Skin of body (tissue), 2 donors: ENCODE measurements around the gene FAM227A. TPM values are rescaled to one million over a fixed set of nuclear protein-coding genes. Genes with fewer than 3 reads are reported as not detected.
"Not testable (repeated sequence)": the region's sequence is repeated elsewhere in the genome, so short reads cannot be mapped to it uniquely, and the experiment has no call there.

Experiments used
- DNase-seq: peaks from one replicate; lab custom pipeline; 2025; lab: John Stamatoyannopoulos, UW
- total RNA-seq: library from RNA; depleted of rRNA; stranded (reverse); fragments of >200 nt; gene quantifications from one replicate; pipeline ENCODE4 v1.2.3, GENCODE V29; 2014

The FAM227A gene
- total RNA-seq, 1 donor from 2014 or later: 3.2 TPM

- DNase-seq: no peak
These were observed 43.8 kb downstream of the FAM227A start for GRCh38 chr22:38612217-38613006.

GRCh38 chr22:38611559-38611958 is 44.6 kb downstream of the FAM227A start:
- DNase-seq: no peak

GRCh38 chr22:38610234-38610633 is 46.0 kb downstream of the FAM227A start:
- no peak for DNase-seq

GRCh38 chr22:38608992-38609750 is 47.0 kb downstream of the FAM227A start:
- no peak for DNase-seq

- DNase-seq: no peak
These were observed 48.5 kb downstream of the FAM227A start for GRCh38 chr22:38607680-38608079.

- no peak for DNase-seq
These were observed 54.0 kb downstream of the FAM227A start for GRCh38 chr22:38602166-38602565.

- no peak for DNase-seq
These were observed 54.9 kb downstream of the FAM227A start for GRCh38 chr22:38601221-38601764.

- no peak for DNase-seq
These were observed 56.7 kb downstream of the FAM227A start for GRCh38 chr22:38599466-38599865.

- not testable (repeated sequence) for DNase-seq
These were observed 73.3 kb downstream of the FAM227A start for GRCh38 chr22:38582923-38583322.

- no peak for DNase-seq
These were observed 77.7 kb downstream of the FAM227A start for GRCh38 chr22:38578505-38578904.

- peak; percentile 37 for DNase-seq
These were observed 84.1 kb downstream of the FAM227A start for GRCh38 chr22:38572065-38572464.

- peak; percentile 21 for DNase-seq
These were observed 85.3 kb downstream of the FAM227A start for GRCh38 chr22:38570779-38571364.

GRCh38 chr22:38569972-38570778 is 86.0 kb downstream of the FAM227A start, which contains the start of gene DMC1:
TSS of gene DMC1 (minus strand) at chr22:38570183. CDS start at chr22:38568256, 1,927 bp downstream.
- peak; percentile 90 for DNase-seq

GRCh38 chr22:38569181-38569971 is 86.8 kb downstream of the FAM227A start:
- DNase-seq: no peak

GRCh38 chr22:38567531-38568285 is 88.5 kb downstream of the FAM227A start:
- no peak for DNase-seq

GRCh38 chr22:38566726-38567504 is 89.3 kb downstream of the FAM227A start:
- DNase-seq: no peak

GRCh38 chr22:38565441-38565840 is 90.8 kb downstream of the FAM227A start:
- no peak for DNase-seq

- no peak for DNase-seq
These were observed 91.5 kb downstream of the FAM227A start for GRCh38 chr22:38564669-38565068.

GRCh38 chr22:38554281-38554680 is 101.9 kb downstream of the FAM227A start:
- DNase-seq: no peak
